NCI-H345 treated with DMSO at 0.1 percent for 48 hours (cell line): ENCODE measurements around the gene SCAMP4.

ENCODE experiments used
- DNase-seq: peaks from one replicate; lab custom pipeline; 2025; ENCODE audit not compliant: unreplicated experiment; lab: John Stamatoyannopoulos, UW

SCAMP4 gene

GRCh38 chr19:1956122-1956494 lies 50.9 kb downstream of the SCAMP4 start:
- DNase-seq = no peak

- DNase-seq = no peak
Measured at GRCh38 chr19:1956868-1957492, 51.8 kb downstream of the SCAMP4 start.

GRCh38 chr19:1957562-1958248 lies 52.5 kb downstream of the SCAMP4 start:
- no peak for DNase-seq

GRCh38 chr19:1959928-1960589 lies 54.9 kb downstream of the SCAMP4 start:
- DNase-seq = no peak

GRCh38 chr19:1961000-1961883 lies 56.0 kb downstream of the SCAMP4 start:
- no peak for DNase-seq

- no peak for DNase-seq
Measured at GRCh38 chr19:1962674-1963073, 57.5 kb downstream of the SCAMP4 start.

- DNase-seq = no peak
Measured at GRCh38 chr19:1967087-1967608, 61.9 kb downstream of the SCAMP4 start.

GRCh38 chr19:1968279-1969175 lies 63.3 kb downstream of the SCAMP4 start:
- DNase-seq = no peak

GRCh38 chr19:1969176-1970002 lies 64.2 kb downstream of the SCAMP4 start:
- DNase-seq = no peak

- DNase-seq = no peak
Measured at GRCh38 chr19:1970003-1970805, 65.0 kb downstream of the SCAMP4 start.

GRCh38 chr19:1970806-1971502 lies 65.8 kb downstream of the SCAMP4 start:
- no peak for DNase-seq

- no peak for DNase-seq
Measured at GRCh38 chr19:1974381-1975161, 69.4 kb downstream of the SCAMP4 start.

GRCh38 chr19:1975162-1975480 lies 69.9 kb downstream of the SCAMP4 start:
- no peak for DNase-seq
